GM18517 (cell line): ENCODE results near the gene PRR33.
"Not testable (repeated sequence)": the region's sequence is repeated elsewhere in the genome, so short reads cannot be mapped to it uniquely, and the experiment has no call there.

Source experiments
- ATAC-seq: cut with Tn5 transposase; IDR thresholded peaks from one replicate; pipeline ENCODE4 v1.9.1; 2021; ENCODE audit warnings: mild to moderate bottlenecking, moderate library complexity; ENCODE audit not compliant: unreplicated experiment

PRR33 gene

DNA sequence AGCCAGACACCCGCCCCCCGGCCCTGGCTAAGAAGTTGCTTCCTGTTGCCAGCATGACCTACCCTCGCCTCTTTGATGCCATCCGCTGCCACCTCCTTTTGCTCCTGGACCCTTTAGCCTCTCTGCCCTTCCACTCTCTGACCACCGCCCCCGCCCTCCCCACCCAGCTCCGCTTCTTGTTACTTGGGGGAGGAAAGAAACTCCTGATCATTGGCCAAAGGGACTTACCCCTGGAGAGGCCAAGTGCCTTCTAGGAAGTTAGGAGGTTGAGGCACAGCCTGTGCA, at the start of gene PRR33:
TSS of gene PRR33 (minus strand) at position 65 of the 285 bp plus-strand sequence. CDS start 1,311 bp downstream, outside the sequence.
- no peak for ATAC-seq

DNA sequence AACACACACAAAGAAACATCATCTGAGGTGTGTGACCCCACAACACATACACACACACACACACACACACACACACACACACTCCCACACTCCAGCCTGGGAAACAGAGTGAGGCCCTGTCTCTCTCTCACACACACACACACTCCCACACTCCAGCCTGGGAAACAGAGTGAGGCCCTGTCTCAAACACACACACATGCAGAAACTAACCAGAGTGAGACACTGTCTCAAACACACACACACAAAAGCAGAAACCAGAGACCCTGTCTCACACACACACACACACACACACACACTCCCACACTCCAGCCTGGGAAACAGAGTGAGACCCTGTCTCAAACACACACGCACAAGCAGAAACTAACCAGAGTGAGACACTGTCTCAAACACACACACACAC, 48.1 kb upstream of the PRR33 start:
- not testable (repeated sequence) for ATAC-seq

DNA sequence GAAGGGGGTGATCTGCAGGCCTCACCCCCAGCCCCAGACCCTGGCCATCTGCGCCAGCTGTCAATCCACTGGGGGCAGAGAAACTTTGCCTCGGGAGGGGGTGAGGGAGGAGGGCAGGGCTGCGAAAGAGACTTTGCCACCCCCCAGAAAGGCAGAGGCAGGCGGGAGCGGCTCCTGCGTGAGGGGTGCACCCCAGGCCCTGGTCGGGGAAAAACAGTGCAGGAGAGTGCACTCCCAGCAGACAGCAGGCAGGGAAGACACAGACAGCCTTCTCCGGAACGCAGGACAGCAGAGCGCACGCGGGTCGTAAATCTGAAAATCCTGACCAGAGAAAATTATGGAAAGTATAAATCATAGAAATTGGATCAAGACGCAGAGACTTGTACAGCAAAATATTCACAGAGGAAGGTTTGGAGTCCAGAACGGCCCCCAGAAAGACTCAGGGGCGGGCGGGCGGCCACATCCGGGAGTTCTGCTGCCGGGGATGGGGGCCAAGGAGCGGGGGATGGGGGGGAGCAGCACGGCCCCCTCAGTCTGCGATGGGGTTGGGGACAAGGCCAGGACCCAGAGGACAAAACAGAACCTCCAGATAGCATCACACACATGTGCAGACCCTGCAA, 47.4 kb upstream of the PRR33 start:
- ATAC-seq = no peak

DNA sequence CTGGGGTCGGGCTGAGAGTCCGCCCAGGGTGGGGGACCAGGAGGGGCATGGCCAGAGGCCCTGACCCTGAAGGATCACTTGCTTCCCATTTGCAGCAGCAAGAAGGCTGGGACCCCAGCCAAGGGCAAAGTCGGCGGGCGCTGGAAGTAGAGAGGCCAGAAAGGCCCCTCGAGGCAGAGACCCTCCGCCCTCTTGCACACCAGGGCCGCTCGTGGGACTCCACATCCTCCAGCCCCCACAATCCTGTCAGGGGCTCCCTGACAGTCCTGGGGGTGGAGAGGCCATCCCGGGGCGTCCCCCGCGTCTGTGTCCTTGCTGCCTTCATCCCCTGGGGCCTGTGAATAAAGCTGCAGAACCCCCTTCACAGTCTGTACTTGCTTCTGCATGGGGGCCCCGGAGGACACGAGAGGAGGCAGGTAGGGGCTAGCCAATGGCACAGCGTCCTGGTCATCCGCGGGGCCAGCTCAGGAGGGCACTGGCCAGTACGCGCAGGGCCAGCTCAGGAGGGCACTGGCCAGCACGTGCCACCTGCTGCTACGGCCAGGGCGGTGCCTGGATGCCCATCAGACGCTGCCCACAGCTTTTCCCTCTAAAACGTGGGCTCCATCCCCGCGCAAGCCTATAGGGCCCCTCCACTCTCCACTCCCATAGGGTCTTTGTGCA, 46.8 kb upstream of the PRR33 start:
- ATAC-seq = no peak

DNA sequence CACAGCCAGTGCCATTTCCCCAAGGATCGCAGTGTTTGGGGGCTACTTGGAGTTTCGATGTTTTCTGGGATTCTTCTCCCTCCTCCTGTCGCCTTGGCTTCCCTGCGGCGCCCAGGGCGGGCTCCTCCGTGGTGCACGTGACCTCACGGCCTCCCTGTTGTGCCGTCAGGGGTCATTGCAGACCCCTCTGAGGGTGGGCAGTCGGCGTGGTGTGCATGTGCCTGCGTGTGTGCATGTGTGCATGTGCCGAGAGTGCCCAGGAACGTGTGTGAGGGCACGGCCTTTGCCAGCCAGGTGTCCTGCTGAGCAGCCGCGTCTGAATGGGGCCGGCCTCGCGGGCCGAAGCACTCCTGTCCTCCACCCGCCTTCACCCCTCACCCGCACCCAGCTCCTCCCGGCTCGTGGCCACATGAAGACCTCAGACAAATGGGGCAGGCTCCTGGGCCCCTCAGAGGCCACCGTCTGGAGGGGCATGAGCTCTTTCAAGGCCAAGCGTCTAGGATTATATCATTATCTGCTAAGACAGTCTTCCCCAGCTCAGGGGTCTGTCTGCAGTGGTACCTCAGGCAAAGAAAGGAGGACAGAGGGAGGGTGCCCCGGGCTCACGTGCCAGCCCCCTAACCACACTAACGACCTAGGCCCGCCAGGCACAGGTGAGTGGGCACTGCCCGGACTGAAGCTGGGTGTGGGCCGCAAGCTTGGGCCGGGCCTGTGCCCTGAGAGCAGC, 46.1 kb upstream of the PRR33 start:
- ATAC-seq = no peak

DNA sequence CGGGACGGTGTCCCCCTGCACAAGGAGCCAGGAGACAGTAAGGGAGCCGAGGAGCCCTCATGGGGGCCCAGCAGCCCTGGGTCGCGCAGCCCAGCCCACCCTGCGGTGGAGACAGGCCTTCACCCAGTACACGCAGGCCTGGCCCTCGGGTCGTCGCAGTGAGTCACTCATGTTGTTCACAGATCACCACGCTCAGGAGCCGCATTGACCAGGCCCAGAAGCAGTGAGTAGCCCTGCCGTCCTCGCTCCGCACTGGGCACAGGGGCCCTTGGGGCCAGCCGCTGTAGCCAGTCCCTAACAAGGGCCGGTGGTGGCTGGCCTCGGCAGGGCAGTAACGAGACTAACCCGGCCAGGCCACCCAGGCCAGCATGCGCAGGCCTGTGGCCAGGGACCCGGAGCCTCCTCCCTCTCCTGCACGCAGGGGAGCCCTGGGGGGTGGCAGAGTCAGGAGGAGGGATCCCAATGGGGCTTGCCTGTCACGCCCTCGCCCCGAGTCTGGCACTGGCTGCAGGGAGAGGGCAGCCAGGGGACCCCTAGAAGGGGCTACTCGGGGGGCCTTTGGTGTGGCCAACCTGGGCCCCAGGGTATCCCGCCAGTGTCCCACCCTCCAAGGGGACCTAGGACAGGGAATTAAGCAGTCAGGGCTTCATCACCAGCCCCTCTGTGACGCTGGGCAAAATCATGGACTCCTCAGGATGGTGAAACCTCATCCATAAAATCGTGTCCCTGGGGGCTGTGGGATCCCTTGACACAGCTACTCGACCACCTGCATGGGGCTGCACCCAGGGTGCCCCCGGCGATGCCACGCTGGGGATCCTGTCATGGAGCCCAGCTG, 45.3 kb upstream of the PRR33 start:
- ATAC-seq = no peak

DNA sequence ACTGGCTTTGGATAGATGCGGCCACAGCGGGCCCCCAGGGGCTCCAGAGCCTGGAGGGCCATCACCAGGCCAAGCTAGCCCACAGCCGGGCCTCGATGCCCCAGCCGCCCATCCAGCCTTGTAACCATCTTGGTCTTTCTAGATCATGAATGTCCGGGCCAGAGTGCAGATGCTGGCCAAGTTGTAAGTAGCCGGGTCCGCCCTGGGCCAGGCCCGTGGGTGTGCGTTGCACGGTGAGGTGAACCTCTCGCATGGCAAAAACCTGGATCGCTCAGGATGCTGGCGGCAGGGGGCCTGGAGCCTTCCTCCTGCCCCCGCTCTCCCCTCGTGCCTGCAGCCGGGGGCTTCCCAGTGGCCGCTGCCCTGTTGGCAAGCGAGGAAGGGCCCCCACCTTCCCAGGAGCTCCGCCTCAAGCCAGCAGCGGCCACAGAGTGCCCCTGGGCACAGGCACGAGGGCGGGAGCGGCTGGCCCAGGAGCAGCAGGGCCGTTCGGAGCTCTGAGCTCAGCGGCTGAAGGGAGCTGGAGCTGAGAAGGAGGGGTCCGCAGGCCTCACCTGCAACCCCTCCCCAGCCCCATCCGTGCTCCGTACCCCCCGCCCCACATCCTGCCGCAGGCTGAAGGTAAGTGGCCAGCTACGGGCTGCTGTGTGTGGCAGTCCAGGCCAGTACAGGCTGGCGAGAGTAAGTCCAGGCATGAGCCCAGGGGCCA, 44.5 kb upstream of the PRR33 start:
- no peak for ATAC-seq

DNA sequence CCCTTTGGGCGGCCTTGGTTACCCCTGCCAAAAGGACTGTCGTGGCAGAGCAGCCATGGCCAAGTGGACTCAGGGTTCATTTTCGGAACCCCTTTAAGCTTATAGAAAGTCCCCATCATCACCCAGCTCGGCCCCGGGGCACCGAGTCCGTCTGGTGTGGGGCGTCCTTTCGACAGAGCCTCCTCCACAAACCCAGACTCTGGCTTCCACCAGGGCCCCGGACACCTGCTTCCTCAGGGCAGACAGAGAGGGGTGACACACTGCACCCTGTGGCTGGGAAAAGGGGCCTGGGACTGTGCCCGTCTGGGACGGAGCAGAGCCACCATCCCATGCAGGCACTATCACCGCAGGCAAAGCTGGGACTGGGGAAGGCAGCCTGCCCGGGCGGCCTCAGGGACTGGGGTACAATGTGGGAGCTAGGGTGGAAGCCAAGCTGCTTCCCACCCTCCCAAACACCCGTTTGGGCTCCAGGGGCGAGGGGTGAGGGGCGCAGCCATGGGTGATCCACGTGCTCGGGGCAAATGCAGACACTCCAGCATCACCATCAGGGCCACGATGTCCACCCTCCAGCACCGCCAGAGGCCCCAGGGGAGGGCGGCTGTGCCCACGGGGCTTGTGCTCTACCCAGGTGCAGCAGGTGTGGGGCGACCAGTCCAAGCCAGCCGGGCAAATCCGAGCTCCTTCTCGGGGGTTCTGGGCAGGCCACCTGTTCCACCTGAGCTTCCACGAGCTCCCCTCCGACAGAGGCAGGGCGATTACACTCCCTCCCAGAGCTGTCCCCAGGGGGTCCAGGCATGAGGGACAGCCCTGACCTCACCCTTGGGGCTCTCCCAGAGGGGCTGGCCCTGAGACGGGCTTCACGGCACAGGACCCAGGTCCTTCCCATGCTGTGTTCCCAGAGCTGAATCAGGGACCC, 43.7 kb upstream of the PRR33 start:
- no peak for ATAC-seq

DNA sequence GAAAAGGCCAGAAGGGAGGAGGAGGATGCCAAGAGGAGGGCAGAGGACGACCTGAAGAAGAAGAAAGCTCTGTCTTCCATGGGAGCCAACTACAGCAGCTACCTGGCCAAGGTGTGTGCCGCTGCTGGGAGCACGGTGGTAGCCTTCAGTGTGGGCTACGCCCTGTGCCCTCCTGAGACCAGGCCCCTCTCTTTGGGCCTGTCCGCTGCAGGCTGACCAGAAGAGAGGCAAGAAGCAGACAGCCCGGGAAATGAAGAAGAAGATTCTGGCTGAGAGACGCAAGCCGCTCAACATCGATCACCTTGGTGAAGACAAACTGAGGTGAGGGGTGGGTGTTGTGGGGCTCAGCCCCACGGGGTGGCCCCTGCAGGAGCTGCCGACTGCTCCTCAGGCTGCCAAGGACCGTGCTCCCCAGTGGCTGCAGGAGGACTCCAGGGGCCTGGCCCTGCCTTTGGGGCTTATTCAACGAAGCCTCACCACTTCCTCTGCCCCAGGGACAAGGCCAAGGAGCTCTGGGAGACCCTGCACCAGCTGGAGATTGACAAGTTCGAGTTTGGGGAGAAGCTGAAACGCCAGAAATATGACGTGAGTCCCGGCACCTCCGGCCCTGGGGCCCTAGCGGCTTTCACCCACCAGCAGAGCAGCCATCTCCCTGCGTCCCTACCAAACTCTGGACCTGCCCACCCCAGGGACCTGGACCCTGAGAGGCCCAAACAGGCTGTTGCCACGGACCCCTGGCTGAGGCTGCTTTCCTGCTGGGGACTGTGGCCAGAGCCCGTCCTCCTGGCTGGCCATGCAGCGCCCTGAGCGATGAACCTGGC, 42.9 kb upstream of the PRR33 start:
- no peak for ATAC-seq

DNA sequence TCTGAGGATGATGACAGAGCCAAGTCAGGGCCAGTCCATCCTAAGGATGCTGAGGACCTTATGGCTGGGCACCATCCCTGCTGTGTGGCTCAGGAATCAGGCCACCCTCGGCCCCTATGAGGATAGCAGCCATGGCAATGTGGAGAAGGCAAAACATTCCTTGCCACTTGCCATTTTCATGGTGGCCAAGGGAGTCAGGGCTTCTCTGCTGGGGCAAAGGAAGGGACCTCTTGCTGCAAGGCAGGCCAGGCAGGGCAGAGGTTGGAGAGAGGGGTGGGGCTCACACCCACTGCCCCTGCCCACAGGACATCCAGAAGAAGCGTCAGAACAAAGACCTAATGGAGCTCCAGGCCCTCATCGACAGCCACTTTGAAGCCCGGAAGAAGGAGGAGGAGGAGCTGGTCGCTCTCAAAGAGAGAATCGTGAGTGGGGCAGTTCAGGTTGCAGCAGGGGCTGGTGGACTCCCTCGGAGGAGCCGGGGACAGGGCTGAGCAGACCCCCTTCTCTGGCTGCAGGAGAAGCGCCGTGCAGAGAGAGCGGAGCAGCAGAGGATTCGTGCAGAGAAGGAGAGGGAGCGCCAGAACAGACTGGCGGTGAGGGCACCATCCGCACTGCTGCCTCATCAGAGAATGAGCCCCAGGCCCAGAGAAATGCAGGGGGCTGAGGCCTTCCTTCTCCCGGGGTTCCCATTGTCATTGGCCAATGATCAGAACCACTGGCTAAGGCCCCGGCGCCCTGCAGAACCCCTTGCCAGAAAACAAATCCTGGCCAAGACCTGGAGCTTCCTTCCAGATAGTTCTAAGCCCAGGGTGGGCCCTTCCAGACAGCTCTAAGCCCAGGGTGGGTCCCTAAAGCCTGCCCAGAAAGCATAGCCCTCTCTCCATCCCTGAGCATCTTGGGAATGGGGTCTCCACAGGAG, 42.0 kb upstream of the PRR33 start:
- no peak for ATAC-seq

DNA sequence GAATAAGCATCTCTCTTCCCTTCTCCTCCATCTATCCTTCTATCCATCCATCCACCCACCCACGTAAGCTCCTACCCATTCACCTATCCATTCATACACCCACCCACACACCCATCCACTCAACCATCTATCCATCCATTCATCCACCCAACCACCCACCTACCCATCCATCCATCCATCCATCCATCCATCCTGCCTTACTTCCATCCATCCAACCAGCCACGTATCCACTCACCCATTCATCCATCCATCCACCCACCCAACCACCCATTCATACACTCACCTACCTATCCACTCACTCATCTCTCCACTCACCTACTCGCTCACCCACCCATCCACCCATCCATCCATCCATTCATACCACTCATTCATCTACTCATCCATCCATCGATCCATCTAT, 41.0 kb upstream of the PRR33 start:
- ATAC-seq = no peak

DNA sequence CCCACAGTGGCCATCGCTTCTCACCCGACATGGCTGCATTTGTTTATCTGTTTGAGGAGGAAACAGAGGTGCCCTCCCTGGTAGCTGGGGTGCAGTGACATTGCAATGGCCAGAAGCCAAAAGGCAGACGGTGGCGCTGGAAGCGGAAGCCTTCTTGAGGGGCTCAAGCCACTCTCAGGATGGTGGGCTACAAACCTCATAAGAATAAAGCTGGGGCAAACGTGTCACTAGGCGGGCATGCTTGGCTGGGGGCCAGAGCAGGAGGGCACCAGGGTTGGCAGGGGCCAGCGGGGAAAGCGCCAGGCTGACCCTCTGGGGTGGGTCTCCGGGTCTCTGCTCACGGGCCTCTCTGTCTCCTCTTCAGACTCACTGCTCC, 40.4 kb upstream of the PRR33 start:
- ATAC-seq = no peak

DNA sequence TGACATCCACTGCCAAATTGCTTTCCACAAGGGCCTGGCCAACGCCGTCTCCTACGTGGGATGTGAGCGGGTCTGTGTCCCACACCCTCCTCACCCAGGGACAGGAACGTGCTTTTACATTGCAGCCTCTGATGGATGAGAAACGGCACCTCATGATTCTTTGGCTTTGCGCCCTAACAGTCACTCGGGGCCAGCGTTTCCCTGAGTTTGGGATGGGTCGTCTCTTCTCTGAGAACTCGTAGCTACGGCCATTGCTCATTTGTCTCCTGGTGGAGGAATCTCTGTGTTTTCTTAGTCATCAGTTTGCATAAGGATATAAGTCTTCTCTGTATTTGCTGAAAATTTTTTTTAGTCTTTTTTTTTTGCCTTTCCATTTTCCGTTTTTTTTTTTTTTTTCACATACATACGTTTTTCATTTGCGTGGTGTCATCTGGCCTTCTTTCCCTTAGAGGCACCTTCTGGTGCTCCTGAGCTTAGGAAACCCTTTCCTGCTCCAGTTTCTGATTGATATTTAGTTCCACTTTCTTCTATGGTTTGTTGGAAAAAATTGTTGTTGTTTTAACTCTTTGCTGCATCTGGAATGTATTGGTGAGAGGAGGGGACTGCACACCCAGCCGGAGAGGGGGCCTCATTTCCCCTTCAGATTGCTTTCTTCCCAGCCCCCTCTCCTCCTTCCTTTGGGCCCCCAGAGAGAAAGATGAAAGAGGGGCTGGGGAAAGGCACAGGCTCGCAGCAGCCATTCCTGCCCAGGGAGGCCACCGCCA, 39.8 kb upstream of the PRR33 start:
- no peak for ATAC-seq

DNA sequence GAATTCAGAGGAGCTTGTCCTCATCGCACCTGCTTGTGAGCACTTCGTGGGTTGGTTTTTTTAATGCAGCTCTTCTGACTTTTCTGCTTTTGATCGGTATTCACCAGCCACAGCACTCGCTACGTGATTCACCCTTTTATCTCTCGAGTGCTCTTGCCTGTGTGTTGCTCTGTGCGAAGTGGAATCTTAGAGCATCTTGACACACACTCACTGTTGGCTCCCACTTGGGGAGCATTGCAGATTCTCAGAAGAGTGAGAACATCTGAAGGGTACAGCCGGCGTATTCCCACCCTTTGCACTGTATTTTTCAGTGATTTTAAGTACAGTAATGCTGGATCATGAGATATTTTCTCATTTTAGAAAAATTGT, 38.8 kb upstream of the PRR33 start:
- ATAC-seq = no peak

DNA sequence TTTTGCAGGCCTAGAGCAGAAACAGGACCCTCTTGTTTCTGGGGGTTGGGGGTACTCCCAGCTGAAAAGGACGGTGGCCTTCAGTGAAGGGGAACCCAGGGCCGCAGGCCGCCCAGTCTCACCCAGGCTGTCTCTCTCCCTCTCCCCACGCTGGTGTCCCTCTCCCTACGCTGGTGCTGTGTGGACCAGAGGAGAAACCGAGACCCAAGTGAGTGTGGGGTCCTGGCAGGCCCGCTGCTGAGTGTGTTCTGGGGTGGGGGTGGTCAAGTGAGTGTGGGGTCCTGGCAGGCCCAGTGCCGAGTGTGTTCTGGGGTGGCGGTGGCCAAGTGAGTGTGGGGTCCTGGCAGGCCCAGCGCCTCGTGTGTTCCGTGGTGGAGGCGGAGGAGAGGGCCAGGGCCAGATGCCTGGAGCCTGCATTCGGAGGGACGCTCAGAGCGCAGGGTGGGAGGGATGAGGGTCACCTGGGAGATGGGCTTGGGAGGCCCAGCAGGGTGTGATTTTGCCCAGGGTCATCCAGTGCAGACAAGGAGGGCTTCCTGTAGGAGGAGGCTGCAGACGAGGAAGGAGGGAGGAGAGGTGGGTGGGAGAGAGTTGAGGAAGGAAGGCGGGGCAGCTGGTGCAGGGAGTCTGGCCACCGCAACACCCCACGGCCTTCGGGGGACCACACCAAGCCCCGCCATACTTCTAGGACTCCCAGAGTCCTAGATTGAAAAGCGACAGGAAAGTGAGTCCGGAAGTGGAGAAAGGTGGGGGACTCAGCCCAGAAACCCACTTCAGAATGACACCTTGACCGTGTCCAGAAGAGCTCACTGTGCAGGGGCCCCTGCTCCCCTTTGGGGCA, 38.1 kb upstream of the PRR33 start:
- no peak for ATAC-seq

DNA sequence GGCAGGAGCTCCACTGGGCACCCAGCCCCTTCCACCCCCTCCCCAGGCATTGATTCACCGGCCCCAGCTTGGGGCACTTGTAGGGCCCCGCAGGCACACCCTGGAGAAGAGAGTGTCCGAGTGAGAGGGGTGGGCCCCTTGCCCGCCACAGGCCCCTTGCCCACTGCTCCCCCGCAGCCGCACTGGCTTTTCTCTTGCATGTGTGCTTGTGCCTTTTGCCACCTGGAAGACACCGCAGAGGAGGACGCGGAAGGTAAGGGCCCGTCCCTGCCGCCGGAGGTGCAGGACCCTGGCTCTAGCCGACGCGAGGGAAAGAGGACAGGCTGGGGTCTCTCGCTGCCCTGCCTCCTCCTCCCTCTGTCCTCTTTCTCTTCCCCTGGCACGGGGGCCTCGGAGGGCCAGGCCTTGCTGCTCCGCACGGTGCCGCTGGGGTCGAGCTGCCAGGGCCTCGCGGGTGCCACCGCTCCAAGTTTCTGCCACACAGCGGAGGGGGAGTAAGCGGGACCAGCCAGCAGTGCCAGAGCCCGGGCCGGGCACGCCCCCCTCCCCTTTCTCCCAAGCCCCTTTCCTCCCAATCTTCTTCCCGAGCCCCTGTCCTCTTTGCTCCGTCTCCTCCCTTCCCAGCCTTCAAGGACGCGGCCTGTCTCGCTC, 37.3 kb upstream of the PRR33 start:
- no peak for ATAC-seq
